ENCODE data around the gene GALNT17.

GALNT17 gene

GRCh38 chr7:71229148-71229547, 97.2 kb downstream of the GALNT17 start (continued):
- TF ChIP-seq ZNF488 (tag by site-specific recombination; IDR thresholded peaks at IDR 0.05) = no peak
- TF ChIP-seq ZNF140 (tag by site-specific recombination; IDR thresholded peaks at IDR 0.05) = no peak
- no peak for TF ChIP-seq GLIS1 (tag by site-specific recombination; IDR thresholded peaks at IDR 0.05)
- no peak for TF ChIP-seq ZNF423 (tag by site-specific recombination; IDR thresholded peaks at IDR 0.05)
- no peak for TF ChIP-seq AEBP2 (tag by site-specific recombination; IDR thresholded peaks at IDR 0.05; ENCODE audit: borderline replicate concordance)
- TF ChIP-seq ZBTB11 (tag by site-specific recombination; conservative IDR thresholded peaks at IDR 0.05; ENCODE audit: low read depth) = no peak
- TF ChIP-seq ZBTB17 (tag by site-specific recombination; IDR thresholded peaks at IDR 0.05) = no peak
- TF ChIP-seq ZNF114 (tag by site-specific recombination; IDR thresholded peaks at IDR 0.05) = no peak
- no peak for TF ChIP-seq ZNF514 (tag by site-specific recombination; IDR thresholded peaks at IDR 0.05)
- TF ChIP-seq TSHZ1 (tag by site-specific recombination; IDR thresholded peaks at IDR 0.05; ENCODE audit: borderline replicate concordance) = no peak
- no peak for TF ChIP-seq ZXDB (tag by site-specific recombination; IDR thresholded peaks at IDR 0.05)
- TF ChIP-seq ZSCAN5A (tag by site-specific recombination; IDR thresholded peaks at IDR 0.05) = no peak
- no peak for TF ChIP-seq OSR2 (tag by site-specific recombination; IDR thresholded peaks at IDR 0.05)

- TF ChIP-seq ZNF10 (tag by site-specific recombination; IDR thresholded peaks at IDR 0.05) = no peak
- no peak for TF ChIP-seq ZNF341 (tag by site-specific recombination; IDR thresholded peaks at IDR 0.05; ENCODE audit: low read depth)
- no peak for TF ChIP-seq ZNF18 (tag by site-specific recombination; IDR thresholded peaks at IDR 0.05)
- Histone ChIP-seq H3K9me3 (ENCODE audit: control insufficient read depth, insufficient read depth, low read depth, low read length) (no peaks in the 10 kb centered on the region), H3K36me3 (ENCODE audit: control insufficient read depth in 2 of 2, insufficient read depth in 1 of 2, low read length in 2 of 2) (no peaks in the 10 kb centered on the region), H3K4me3 (ENCODE audit: low read depth, low read length) (no peak overlapping the region), H3K4me1 (ENCODE audit: control insufficient read depth, insufficient read depth, low read length) (no peaks in the 10 kb centered on the region), H3K27ac (ENCODE audit: extremely low read depth, low read depth, low read length) (no peak overlapping the region)
- ChIA-PET CTCF (no interaction called here), POLR2A (no interaction called here)
These were observed 97.8 kb downstream of the GALNT17 start for GRCh38 chr7:71229699-71230098.

Measured in HEK293 (cell line).